Activated T-cell treated with anti-CD3 and anti-CD28 coated beads, Interleukin-2, amount 50 U/mL, for 72 hours (primary cell): ENCODE measurements around the gene OPRM1. TPM values are rescaled to one million over a fixed set of nuclear protein-coding genes. Genes with fewer than 3 reads are reported as not detected.
"Not testable (repeated sequence)": the region's sequence is repeated elsewhere in the genome, so short reads cannot be mapped to it uniquely, and the experiment has no call there.

Experiments used
- ATAC-seq, 2 donors: fragments of 150-1000 bp; cut with Tn5 transposase; replicated peaks in 1 of 2; 2 replicates each; pipeline ENCODE4 v1.10.0; 2021; ENCODE audit warnings: moderate library complexity in 2 of 2, mild to moderate bottlenecking in 1 of 2
- DNase-seq, 2 donors: peaks; one replicate each; pipeline ENCODE4 v3.0.0; 2021 to 2022; ENCODE audit warnings: mixed read lengths in 1 of 2
- H3K27ac Mint-ChIP-seq: one replicate; pipeline ENCODE4 v1.8.0; 2022; ENCODE audit warnings: mild to moderate bottlenecking, moderate library complexity, mixed read lengths
- H3K27me3 Mint-ChIP-seq: one replicate; pipeline ENCODE4 v1.8.0; 2022; ENCODE audit warnings: low read depth, mixed read lengths
- H3K36me3 Mint-ChIP-seq, 2 donors: one replicate each; pipeline ENCODE4 v1.8.0; 2022; ENCODE audit warnings: mixed read lengths in 2 of 2, mild to moderate bottlenecking in 1 of 2; ENCODE audit not compliant: insufficient read depth in 2 of 2
- H3K4me1 Mint-ChIP-seq: one replicate; pipeline ENCODE4 v1.8.0; 2022; ENCODE audit warnings: low read depth, mixed read lengths
- H3K4me3 Mint-ChIP-seq, 2 donors: one replicate each; pipeline ENCODE4 v1.8.0; 2022; ENCODE audit warnings: mild to moderate bottlenecking in 2 of 2, mixed read lengths in 2 of 2, moderate library complexity in 2 of 2
- H3K9me3 Mint-ChIP-seq, 2 donors: one replicate each; pipeline ENCODE4 v1.8.0; 2022; ENCODE audit warnings: mixed read lengths in 2 of 2
- total RNA-seq, 2 donors: library from RNA; stranded (reverse); gene quantifications; one replicate each; pipeline ENCODE4 v1.2.3, GENCODE V29; 2022

Gene OPRM1
- total RNA-seq, 2 donors from 2014 or later: not detected

DNA sequence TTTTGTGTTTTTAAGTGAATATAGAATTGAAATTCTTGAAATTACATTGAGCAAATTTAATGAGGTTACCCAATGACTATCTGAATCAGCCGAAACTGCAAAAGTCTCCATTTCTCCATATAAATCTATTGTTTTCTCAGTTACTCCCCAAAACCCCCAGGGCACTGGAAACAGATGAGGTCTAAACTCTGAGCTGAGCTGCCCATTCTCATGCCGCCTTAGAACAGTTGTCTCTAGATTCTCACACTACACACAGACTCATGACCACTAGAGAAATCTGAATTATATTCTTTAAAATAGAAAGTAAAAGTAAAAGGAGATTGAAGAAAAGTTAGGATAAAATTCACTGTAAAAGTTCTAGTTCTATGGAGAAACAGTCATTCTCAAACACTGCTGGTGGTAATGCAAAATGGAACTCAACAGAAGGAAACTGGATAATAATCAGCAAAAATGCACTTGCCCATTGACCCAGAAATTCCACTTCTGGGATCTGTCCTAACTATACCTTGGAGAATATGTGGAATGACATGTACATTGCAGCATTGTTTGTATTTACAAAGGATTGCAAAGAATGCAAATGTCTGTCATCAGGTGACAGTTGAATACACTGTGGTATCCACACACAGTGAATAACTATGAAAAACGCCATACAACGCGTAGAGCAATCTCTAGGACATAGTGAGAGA lies 192.0 kb downstream of the OPRM1 start:
- Mint-ChIP-seq H3K36me3 (peaks cover 0 to 7% of the 10 kb centered on the region in 2 donors), H3K9me3 (no peaks in the 10 kb centered on the region), H3K27me3 (no peaks in the 10 kb centered on the region), H3K27ac (peak overlapping the region; percentile 98), H3K4me1 (peaks cover 84% of the 10 kb centered on the region), H3K4me3 (peak overlapping the region; percentile 68 to 99)
- ATAC-seq: peak in 1 of 2 donors; percentile 27
- no peak for DNase-seq

DNA sequence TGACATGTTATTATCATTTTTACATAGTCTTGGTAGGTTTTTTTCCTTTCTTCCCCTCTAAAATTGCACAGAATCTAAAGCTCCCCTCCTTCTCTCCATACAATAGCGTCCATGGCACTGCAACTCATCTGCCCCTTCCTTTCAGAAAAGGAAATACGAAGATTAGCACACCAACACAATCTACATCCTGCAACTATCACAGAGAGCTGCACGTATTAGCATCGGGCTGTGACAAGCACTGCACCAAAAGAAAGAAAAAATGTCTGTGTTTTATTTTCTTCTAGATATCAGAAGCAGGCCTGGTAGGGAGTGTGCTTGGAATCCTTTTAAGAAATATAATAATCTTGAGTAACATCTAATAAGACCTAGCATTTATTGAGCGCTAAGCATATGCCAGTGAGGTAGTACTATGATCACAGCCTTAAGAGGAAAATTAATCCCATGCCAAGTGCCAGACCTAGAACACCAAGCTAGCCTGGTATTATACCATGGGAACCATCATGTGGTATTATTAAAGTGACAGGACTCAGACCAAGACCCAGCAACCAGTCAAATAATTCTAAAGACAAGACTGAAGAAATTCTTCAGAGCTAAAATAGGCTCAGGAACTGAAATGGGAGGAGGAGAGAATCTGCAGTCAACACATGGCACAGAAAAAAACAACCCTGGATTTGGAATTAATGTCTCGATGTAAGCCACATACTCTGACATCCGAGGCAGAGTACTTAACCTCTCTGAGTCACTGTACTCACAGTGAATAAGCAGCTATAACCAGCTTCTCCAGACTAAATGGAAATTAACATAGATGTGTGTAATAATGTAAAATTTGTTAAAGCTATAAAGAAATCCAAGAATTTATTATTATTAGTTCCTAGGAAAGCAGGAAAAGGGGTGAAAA lies 193.2 kb downstream of the OPRM1 start:
- ATAC-seq (peak; percentile 61 to 66), DNase-seq (no peak)
- no peaks in the 10 kb centered on the region for H3K9me3 Mint-ChIP-seq
- H3K36me3 Mint-ChIP-seq: peaks cover 0 to 6% of the 10 kb centered on the region in 2 donors
- no peaks in the 10 kb centered on the region for H3K27me3 Mint-ChIP-seq
- peak overlapping the region; percentile 98 for H3K27ac Mint-ChIP-seq
- peaks cover 86% of the 10 kb centered on the region for H3K4me1 Mint-ChIP-seq
- peak overlapping the region; percentile 68 to 99 for H3K4me3 Mint-ChIP-seq

DNA sequence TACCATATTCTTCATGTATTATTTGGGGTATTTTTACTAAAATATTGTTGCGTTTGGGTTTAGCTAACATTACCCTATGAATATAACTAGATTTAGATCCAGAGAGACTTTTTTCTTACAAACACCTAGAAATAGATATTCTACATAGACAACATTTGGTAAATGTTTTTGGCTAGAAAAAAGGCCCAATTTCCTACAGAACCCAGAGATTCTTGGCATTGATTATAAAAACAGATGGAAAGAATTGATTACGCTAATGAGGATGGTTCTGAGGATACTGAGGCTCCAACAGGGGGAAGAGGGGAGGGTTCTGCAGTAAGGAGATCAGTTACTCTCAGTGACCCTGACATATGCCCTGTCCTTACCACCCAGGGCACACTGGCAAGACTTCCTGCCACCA lies 194.3 kb downstream of the OPRM1 start:
- H3K27me3 Mint-ChIP-seq: no peaks in the 10 kb centered on the region
- H3K4me1 Mint-ChIP-seq: peaks cover 83% of the 10 kb centered on the region
- H3K36me3 Mint-ChIP-seq: peaks cover 0 to 6% of the 10 kb centered on the region in 2 donors

DNA sequence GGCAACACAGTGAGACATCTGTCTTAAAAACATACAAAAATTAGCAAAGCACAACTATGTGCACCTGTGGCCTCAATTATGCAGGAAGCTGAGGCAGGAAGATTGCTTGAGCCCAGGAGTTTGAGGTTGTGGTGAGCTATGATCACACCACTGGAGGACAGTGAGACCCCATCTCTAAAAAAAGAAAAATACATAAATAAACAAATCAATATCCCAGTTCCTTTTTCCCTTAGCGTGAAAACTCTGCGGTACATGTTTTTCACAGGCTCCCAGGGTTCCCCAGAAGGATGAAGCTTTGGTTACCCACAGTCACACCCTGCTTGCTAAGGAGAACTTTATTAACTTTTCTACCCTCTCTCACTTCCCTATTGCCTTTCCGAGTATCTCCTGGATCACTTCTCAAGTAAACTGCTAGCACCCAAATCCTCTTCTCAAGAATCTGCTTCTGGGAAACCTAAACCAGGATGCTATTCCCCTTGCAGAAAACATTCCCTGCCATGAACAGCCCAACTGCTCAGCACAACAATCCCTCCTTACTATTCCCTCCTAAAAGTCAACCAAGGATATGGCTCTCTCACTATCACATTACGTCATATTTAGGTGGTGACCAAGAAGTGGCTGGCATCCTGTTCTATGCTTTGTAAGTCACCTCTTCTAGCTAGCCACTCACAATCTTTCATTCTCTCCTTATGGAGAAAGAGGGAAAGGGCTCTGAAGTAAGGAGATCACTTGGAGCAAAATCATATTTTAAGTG lies 195.2 kb downstream of the OPRM1 start:
- Mint-ChIP-seq H3K36me3 (peaks cover 0 to 6% of the 10 kb centered on the region in 2 donors), H3K4me3 (peak overlapping the region; percentile 45 to 64), H3K4me1 (peaks cover 81% of the 10 kb centered on the region), H3K27me3 (no peaks in the 10 kb centered on the region), H3K9me3 (no peaks in the 10 kb centered on the region), H3K27ac (peak overlapping the region; percentile 23)
- no peak for ATAC-seq
- no peak for DNase-seq

More for the DNA sequence above, 194.3 kb downstream of the OPRM1 start:
- DNase-seq (no peak), ATAC-seq (no peak)
- Mint-ChIP-seq H3K4me3 (peak overlapping the region; percentile 5 to 23), H3K9me3 (no peaks in the 10 kb centered on the region), H3K27ac (no peak overlapping the region)

DNA sequence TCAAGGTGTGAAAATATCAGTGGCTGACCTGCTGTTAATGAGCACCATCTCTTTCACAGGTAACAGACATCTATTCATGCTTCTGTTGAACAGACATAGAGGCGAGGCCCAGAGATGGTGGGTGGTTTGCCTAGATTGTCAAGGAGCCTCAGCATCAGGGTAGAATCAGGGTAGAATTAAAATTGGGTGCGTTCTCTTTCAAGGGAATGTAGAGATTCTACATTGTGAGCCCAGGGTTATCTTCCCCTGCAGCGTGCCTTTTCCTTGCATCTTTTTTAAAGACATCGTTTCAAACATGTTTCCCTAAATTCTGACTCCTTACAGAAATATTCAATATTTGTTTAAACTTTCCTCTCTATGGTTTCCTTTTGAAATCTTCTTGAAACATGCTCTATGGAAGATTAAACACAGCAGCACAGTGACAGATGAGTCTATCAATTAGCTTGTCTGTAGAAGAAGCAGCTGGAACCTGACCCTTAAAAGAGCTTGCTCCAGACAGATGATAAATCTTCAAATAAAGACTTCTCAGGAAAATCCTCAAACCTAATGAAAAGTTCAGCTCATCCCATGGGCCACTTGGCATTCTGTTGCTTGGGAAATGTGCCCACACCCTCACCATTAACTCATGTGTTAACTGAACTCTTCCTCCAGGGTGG lies 197.7 kb downstream of the OPRM1 start:
- Mint-ChIP-seq H3K4me3 (peak overlapping the region in 1 of 2 donors; percentile 4), H3K36me3 (no peaks in the 10 kb centered on the region), H3K9me3 (no peaks in the 10 kb centered on the region), H3K27me3 (no peaks in the 10 kb centered on the region), H3K27ac (peak overlapping the region; percentile 58), H3K4me1 (peaks cover 81% of the 10 kb centered on the region)
- ATAC-seq (no peak), DNase-seq (no peak)

DNA sequence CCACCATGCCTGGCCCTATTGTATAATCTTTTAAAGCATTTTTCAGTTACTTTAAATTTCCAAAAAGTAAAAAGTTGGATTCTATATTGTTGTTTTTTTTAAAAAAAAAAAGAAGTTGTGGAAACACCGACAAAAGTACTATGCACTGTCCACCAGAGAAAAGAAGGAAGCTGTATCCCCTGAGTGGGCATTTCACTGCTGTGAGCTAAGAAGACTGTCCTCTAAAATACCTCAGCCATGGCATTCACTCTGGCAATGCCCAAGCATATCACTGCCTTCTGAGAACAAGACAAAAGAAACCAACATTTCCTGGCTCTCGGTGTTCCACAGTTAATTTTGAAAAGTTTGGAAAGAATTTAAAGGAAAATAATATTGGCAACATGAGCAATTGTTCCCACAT lies 199.8 kb downstream of the OPRM1 start:
- peak overlapping the region; percentile 77 for H3K27ac Mint-ChIP-seq
- DNase-seq (no peak), ATAC-seq (no peak)
- H3K4me3 Mint-ChIP-seq: peak overlapping the region; percentile 44 to 75
- H3K9me3 Mint-ChIP-seq: peaks cover 4 to 5% of the 10 kb centered on the region in 2 donors
- peaks cover 82% of the 10 kb centered on the region for H3K4me1 Mint-ChIP-seq
- H3K27me3 Mint-ChIP-seq: no peaks in the 10 kb centered on the region
- H3K36me3 Mint-ChIP-seq: peaks cover 8 to 12% of the 10 kb centered on the region in 2 donors

DNA sequence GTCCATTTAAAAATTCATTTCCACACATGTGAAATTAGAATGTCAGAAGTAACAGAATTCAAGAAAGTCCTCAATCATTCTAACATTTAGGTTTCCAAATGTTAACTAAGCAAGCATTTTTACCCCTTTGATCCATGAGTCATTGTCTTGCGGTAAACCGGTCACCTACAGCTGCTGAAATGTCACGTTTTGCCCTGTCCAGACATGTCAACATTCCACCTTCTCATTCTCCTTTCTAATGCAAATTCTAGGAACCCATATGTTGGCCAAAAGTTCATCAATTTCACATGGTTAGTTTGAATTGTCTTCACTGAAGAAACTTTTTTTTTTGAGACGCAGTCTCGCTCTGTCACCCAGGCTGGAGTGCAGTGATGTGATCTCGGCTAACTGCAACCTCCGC lies 200.4 kb downstream of the OPRM1 start:
- Mint-ChIP-seq H3K4me3 (peak overlapping the region; percentile 44 to 75), H3K27ac (peak overlapping the region; percentile 77), H3K36me3 (peaks cover 8 to 12% of the 10 kb centered on the region in 2 donors), H3K4me1 (peaks cover 82% of the 10 kb centered on the region), H3K9me3 (peaks cover 4 to 5% of the 10 kb centered on the region in 2 donors), H3K27me3 (no peaks in the 10 kb centered on the region)
- ATAC-seq (peak; percentile 71 to 75), DNase-seq (peak; percentile 46 to 52)

DNA sequence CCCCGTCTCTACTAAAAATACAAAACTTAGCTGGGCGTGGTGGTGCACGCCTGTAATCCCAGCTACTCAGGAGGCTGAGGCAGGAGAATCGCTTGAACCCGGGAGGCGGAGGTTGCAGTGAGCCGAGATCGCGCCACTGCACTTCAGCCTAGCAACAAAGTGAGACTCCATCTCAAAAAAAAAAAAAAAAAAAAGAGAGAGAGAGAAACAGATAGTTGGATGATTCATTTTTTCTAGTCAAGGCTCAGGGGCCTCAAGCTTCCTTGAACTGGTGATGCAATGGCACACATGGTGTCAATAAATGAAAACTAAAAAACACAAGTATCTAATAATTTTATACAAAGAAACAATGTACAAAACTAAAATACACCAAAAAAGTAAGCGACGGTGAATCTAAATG lies 202.0 kb downstream of the OPRM1 start:
- not testable (repeated sequence) for H3K9me3 Mint-ChIP-seq, H3K27me3 Mint-ChIP-seq
- ATAC-seq (peak; percentile 63 to 64), DNase-seq (peak; percentile 34 to 51)
- H3K4me3 Mint-ChIP-seq: peak overlapping the region; percentile 68 to 80
- peaks cover 12 to 13% of the 10 kb centered on the region in 2 donors for H3K36me3 Mint-ChIP-seq
- H3K4me1 Mint-ChIP-seq: peaks cover 88% of the 10 kb centered on the region
- H3K27ac Mint-ChIP-seq: peak overlapping the region; percentile 94

DNA sequence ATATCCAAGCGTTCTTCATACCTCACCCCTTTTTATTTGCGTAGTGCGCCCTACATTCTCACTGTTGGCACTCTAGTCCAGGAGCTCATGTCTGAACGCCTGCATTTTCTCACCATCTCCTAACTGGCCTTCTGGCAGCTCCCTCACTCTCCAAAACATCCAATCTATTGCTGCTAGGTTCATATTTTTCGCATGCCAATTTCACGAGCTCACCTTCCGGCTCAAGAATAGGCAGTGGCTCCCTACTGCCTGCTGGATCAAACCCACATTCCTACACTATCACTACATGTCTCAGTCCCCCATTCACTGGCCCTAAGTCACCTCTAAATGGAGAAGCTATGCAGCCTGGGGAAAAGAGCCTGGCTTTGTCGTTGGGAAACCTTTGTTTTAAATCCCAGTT lies 202.5 kb downstream of the OPRM1 start:
- Mint-ChIP-seq H3K27ac (peak overlapping the region; percentile 94), H3K4me1 (peaks cover 89% of the 10 kb centered on the region), H3K27me3 (no peaks in the 10 kb centered on the region), H3K9me3 (peaks cover 4 to 5% of the 10 kb centered on the region in 2 donors), H3K36me3 (peaks cover 12 to 16% of the 10 kb centered on the region in 2 donors), H3K4me3 (peak overlapping the region; percentile 68 to 79)
- DNase-seq: no peak
- no peak for ATAC-seq

DNA sequence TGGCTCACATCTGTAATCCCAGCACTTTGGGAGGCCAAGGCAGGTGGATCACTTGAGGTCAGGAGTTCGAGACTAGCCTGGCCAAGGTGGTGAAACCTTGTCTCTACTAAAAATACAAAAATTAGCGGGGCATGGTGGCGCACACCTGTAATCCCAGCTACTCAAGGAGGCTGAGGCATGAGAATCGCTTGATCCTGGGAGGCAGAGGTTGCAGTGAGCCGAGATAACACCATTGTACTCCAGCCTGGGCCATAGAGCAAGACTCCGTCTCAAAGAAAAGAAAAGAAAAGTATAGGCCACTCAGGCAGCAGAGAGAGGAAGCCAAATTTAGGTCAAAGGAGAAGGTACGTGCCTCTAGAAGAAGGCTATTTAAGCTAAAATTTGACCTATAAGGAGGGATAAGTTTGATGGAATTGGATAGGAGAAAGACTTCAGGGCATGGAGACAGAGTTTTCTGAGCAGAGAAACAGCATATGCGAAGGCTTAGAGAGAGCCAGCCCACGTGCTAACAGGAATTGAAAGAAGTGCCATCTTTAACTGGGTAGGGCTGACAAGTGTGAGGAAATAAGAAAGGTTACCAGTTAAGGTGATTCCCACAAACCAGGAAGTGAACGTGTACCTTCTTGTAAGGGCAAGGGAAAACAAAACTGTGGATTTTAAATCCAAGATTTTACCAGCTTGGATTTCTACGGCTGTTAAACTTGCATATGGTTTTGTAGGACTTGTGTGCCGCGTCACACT lies 203.7 kb downstream of the OPRM1 start:
- H3K9me3 Mint-ChIP-seq: peaks cover 4 to 5% of the 10 kb centered on the region in 2 donors
- ATAC-seq (no peak), DNase-seq (no peak)
- peak overlapping the region; percentile 84 to 95 for H3K4me3 Mint-ChIP-seq
- peaks cover 12 to 16% of the 10 kb centered on the region in 2 donors for H3K36me3 Mint-ChIP-seq
- H3K4me1 Mint-ChIP-seq: peaks cover 90% of the 10 kb centered on the region
- H3K27ac Mint-ChIP-seq: peak overlapping the region; percentile 99
- no peaks in the 10 kb centered on the region for H3K27me3 Mint-ChIP-seq

DNA sequence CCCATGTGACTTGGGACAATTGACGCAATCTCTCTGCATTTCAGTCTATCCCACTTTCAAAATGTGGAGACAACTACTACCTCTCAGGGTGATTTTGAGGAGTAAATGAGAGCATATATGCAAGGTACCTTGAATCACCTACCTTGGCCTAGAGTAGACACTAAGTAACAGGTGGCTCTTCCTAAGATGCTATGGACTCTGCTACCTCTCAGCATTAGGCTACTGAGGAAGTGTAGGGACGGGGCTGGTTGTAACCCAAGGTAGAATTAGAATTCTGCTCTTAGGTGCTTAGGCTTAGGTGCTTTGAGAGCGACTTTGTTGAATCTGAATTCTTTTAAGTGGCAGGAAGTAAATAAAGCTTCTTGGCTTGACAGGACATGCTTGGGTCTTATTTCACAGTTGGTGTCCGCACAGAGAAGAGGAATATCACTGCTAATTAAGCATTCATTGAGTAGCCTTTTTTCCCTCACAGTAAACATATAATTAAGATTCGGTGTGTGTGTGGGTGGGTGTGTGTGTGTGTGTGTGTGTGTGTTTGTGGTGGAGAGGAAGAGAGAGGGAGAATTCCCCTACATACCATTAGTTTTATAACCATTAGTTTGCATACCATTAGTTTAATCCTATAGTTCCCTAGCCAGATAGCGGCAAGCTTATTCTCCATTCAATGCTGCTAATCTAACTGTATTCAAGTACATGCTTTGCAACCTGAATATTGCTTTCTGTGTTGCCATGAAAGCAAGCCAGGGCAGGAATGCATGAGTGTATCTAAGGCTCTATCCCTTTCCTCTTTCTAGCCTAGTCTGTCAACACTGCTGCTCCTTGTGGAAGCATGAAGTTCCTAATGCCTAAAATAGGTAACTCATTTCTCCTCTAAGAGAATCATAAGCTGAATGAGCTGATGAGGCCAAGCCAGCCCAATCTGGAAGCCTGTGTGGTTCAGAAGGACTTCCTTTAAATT lies 205.0 kb downstream of the OPRM1 start:
- no peak for ATAC-seq

More for the DNA sequence above, 205.0 kb downstream of the OPRM1 start:
- DNase-seq: no peak
- peak overlapping the region; percentile 84 to 95 for H3K4me3 Mint-ChIP-seq
- H3K36me3 Mint-ChIP-seq: peaks cover 12 to 16% of the 10 kb centered on the region in 2 donors
- peaks cover 4 to 5% of the 10 kb centered on the region in 2 donors for H3K9me3 Mint-ChIP-seq
- H3K27ac Mint-ChIP-seq: peak overlapping the region; percentile 99
- no peaks in the 10 kb centered on the region for H3K27me3 Mint-ChIP-seq
- H3K4me1 Mint-ChIP-seq: peaks cover 96% of the 10 kb centered on the region
